HEK293 (cell line): ENCODE measurements around the gene GALNT11.

Experiments used
- CTCF ChIP-seq: fragments of 450-650 bp; formaldehyde crosslinking; IDR thresholded peaks from 2 replicates; pipeline ENCODE4 v1.5.1; 2016; ENCODE audit warnings: missing biosample characterization, missing genetic modification characterization
- KLF16 ChIP-seq: fragments of 450-650 bp; formaldehyde crosslinking; IDR thresholded peaks from 2 replicates; pipeline ENCODE4 v1.5.1; 2017; ENCODE audit warnings: missing biosample characterization, missing genetic modification characterization
- RBAK ChIP-seq: fragments of 450-650 bp; formaldehyde crosslinking; IDR thresholded peaks from 2 replicates; pipeline ENCODE4 v1.5.1; 2016; ENCODE audit warnings: missing biosample characterization, missing genetic modification characterization
- SP2 ChIP-seq: fragments of 450-650 bp; formaldehyde crosslinking; IDR thresholded peaks from 2 replicates; pipeline ENCODE4 v1.5.1; 2016; ENCODE audit warnings: missing biosample characterization, missing genetic modification characterization
- ZNF138 ChIP-seq: fragments of 450-650 bp; formaldehyde crosslinking; IDR thresholded peaks from 2 replicates; pipeline ENCODE4 v1.5.1; 2016; ENCODE audit warnings: missing biosample characterization, missing genetic modification characterization, borderline replicate concordance
- ZNF18 ChIP-seq: fragments of 450-650 bp; formaldehyde crosslinking; IDR thresholded peaks from 2 replicates; pipeline ENCODE4 v1.5.1; 2016; ENCODE audit warnings: missing biosample characterization, missing genetic modification characterization
- ZNF24 ChIP-seq: fragments of 450-650 bp; formaldehyde crosslinking; IDR thresholded peaks from 2 replicates; pipeline ENCODE4 v1.5.1; 2016; ENCODE audit warnings: missing biosample characterization, missing genetic modification characterization
- ZNF362 ChIP-seq: fragments of 450-650 bp; formaldehyde crosslinking; IDR thresholded peaks from 2 replicates; pipeline ENCODE4 v1.5.1; 2016; ENCODE audit warnings: missing biosample characterization, missing genetic modification characterization
- ZSCAN30 ChIP-seq: fragments of 450-650 bp; IDR thresholded peaks from 2 replicates; pipeline ENCODE4 v1.5.1; 2018; ENCODE audit warnings: missing biosample characterization, mild to moderate bottlenecking, missing genetic modification characterization, moderate library complexity

- no peak for TF ChIP-seq KLF16 (tag by site-specific recombination)
- TF ChIP-seq ZNF362, result no peak
- TF ChIP-seq ZSCAN30 (tag by site-specific recombination), result no peak
- no peak for TF ChIP-seq ZNF138 (tag by site-specific recombination)
- no peak for TF ChIP-seq CTCF (tag by site-specific recombination)
- no peak for TF ChIP-seq RBAK (tag by site-specific recombination)
- no peak for TF ChIP-seq ZNF24 (tag by site-specific recombination)
- no peak for TF ChIP-seq SP2 (tag by site-specific recombination)
- no peak for TF ChIP-seq ZNF18 (tag by site-specific recombination)
Observed at GRCh38 chr7:151978616-151979015, 46.9 kb upstream of the GALNT11 start.
